ENCODE data around the gene KLHL3.

GRCh38 chr5:137735555-137736284 is at the start of gene KLHL3:
- TF ChIP-seq CTCF (IDR thresholded peaks at IDR 0.05), result peak in 3 of 5 experiments; percentile 6 to 25 (median 23)
- peak in 1 of 2 donors; percentile 32 for TF ChIP-seq POLR2A (IDR thresholded peaks at IDR 0.05)
